Fibroblast of peridontal ligament (primary cell): ENCODE data around the gene SLC17A5.
"Not testable (repeated sequence)": the region's sequence is repeated elsewhere in the genome, so short reads cannot be mapped to it uniquely, and the experiment has no call there.

ENCODE experiments used
- DNase-seq: peaks from one replicate; pipeline ENCODE4 v3.0.0-alpha.2; 2010; ENCODE audit errors: extremely low read depth

SLC17A5 gene

GRCh38 chr6:73613806-73614536, 39.8 kb downstream of the SLC17A5 start:
- DNase-seq = no peak

- DNase-seq = no peak
Observed at GRCh38 chr6:73612611-73613010, 41.2 kb downstream of the SLC17A5 start.

- DNase-seq = peak; percentile 82
Observed at GRCh38 chr6:73610444-73611275, 43.1 kb downstream of the SLC17A5 start.

- no peak for DNase-seq
Observed at GRCh38 chr6:73608761-73609160, 45.0 kb downstream of the SLC17A5 start.

- DNase-seq = peak; percentile 12
Observed at GRCh38 chr6:73606428-73606827, 47.4 kb downstream of the SLC17A5 start.

- no peak for DNase-seq
Observed at GRCh38 chr6:73604461-73604860, 49.3 kb downstream of the SLC17A5 start.

- no peak for DNase-seq
Observed at GRCh38 chr6:73604020-73604419, 49.8 kb downstream of the SLC17A5 start.

GRCh38 chr6:73586416-73586974, 67.3 kb downstream of the SLC17A5 start:
- DNase-seq = peak; percentile 68

GRCh38 chr6:73585566-73586415, 68.0 kb downstream of the SLC17A5 start:
- DNase-seq = peak; percentile 87

GRCh38 chr6:73581293-73581692, 72.5 kb downstream of the SLC17A5 start:
- no peak for DNase-seq

- DNase-seq = peak; percentile 99
Observed at GRCh38 chr6:73580247-73581149, 73.3 kb downstream of the SLC17A5 start.

GRCh38 chr6:73579851-73580246, 73.9 kb downstream of the SLC17A5 start:
- DNase-seq = peak; percentile 98

- DNase-seq = no peak
Observed at GRCh38 chr6:73579389-73579788, 74.4 kb downstream of the SLC17A5 start.

- DNase-seq = no peak
Observed at GRCh38 chr6:73577676-73578075, 76.1 kb downstream of the SLC17A5 start.

- DNase-seq = not testable (repeated sequence)
Observed at GRCh38 chr6:73572531-73572930, 81.3 kb downstream of the SLC17A5 start.

GRCh38 chr6:73571218-73572181, 82.3 kb downstream of the SLC17A5 start:
- not testable (repeated sequence) for DNase-seq

- DNase-seq = no peak
Observed at GRCh38 chr6:73569121-73569520, 84.7 kb downstream of the SLC17A5 start.

- DNase-seq = no peak
Observed at GRCh38 chr6:73566954-73567591, 86.7 kb downstream of the SLC17A5 start.

GRCh38 chr6:73566486-73566871, 87.3 kb downstream of the SLC17A5 start:
- DNase-seq = not testable (repeated sequence)
